IMR-90 (cell line): Measurements from ENCODE around the gene SPRED2.

ENCODE experiments used
- CEBPB ChIP-seq: IDR thresholded peaks from 2 replicates; pipeline ENCODE4 v1.6.1; 2012; ENCODE audit warnings: low read depth, low read length, improper control_type of control experiment
- CTCF ChIP-seq: conservative IDR thresholded peaks from 2 replicates; pipeline ENCODE4 v1.5.1; 2012; ENCODE audit warnings: mild to moderate bottlenecking, low read depth, low read length, improper control_type of control experiment
- FOS ChIP-seq: fragments of 150-350 bp; IDR thresholded peaks from 2 replicates; pipeline ENCODE4 v1.6.1; 2016; ENCODE audit warnings: low read depth, low read length
- MAFK ChIP-seq: IDR thresholded peaks from 2 replicates; pipeline ENCODE4 v1.6.1; 2012; ENCODE audit warnings: low read depth, low read length, improper control_type of control experiment
- MXI1 ChIP-seq: IDR thresholded peaks from 2 replicates; pipeline ENCODE4 v1.6.1; 2012; ENCODE audit warnings: low read depth, mild to moderate bottlenecking, low read length, moderate library complexity, borderline replicate concordance
- NFE2L2 ChIP-seq: fragments of 150-350 bp; IDR thresholded peaks from 2 replicates; pipeline ENCODE4 v1.6.1; 2016; ENCODE audit warnings: low read depth, mild to moderate bottlenecking, low read length
- POLR2A ChIP-seq: IDR thresholded peaks from 2 replicates; pipeline ENCODE4 v1.6.1; 2012; ENCODE audit warnings: mild to moderate bottlenecking, low read depth, low read length
- RAD21 ChIP-seq: IDR thresholded peaks from 2 replicates; pipeline ENCODE4 v1.6.1; 2012; ENCODE audit warnings: low read length, improper control_type of control experiment

GRCh38 chr2:65367524-65367923 lies 64.9 kb downstream of the SPRED2 start:
- TF ChIP-seq POLR2A (no peak), CTCF (no peak), NFE2L2 (no peak), RAD21 (peak; percentile 37), CEBPB (peak; percentile 97), MXI1 (no peak), MAFK (no peak), FOS (0 out of 2 replicates have a peak, but pooled peaks have one; percentile 23)
